GM13976 (cell line): ENCODE measurements around the gene KRTAP1-4.
"Not testable (repeated sequence)": the region's sequence is repeated elsewhere in the genome, so short reads cannot be mapped to it uniquely, and the experiment has no call there.

ENCODE experiments used
- DNase-seq: peaks from one replicate; pipeline ENCODE4 v3.0.0; 2012; ENCODE audit warnings: low spot score
- CTCF ChIP-seq: IDR thresholded peaks from 2 replicates; pipeline ENCODE4 v1.5.1; 2012; ENCODE audit warnings: borderline replicate concordance, mild to moderate bottlenecking; ENCODE audit not compliant: insufficient read depth; ENCODE audit errors: extremely low read depth, missing control alignments, control extremely low read depth
- in situ Hi-C: fragments of 300-500 bp; cut with MboI; formaldehyde crosslinking; loops from one replicate; pipeline ENCODE4 v1.12.0; 2022; ENCODE audit warnings: low sequenced_read_pairs, mixed read lengths, inconsistent platforms; ENCODE audit not compliant: unreplicated experiment

The KRTAP1-4 gene

DNA sequence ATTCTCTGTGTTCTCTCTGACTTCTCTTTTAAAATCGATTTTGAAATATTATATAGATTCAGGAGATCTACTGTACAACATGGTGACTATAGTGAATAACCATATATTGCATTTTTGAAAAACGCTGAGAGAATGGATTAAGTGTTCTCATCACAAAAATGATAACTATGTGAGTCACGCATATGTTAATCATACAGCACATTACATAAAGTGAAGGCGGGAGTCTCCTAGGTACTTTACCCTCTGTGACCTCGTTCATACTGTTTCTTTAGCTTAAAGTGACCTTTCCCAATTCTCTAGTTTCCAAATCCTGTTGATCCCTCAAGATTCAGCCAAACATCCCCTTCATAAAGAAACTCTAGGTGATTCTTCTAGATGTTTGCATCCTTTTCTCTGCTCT lies 27.2 kb downstream of the KRTAP1-4 start:
- TF ChIP-seq CTCF = no peak
- in situ Hi-C loops = no loop called here
- no peak for DNase-seq

DNA sequence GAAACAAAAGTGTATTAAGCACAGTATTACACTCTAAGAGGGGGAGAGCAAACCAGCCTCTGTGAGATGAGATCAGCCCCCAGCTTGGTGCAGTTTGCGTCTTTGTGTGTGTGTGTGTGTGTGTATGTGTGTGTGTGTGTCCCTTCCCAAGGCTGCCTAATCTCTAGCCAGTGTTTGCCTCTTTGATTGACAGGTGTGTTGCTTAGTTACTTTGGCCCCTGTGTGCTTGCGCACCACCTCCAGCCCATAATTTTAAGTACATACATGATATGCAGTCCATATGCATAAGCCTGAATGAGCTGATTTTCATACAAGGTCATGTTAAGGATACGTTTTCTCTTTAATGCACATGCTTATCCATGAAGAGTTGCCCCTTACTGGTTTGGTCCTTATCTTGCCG lies 28.2 kb downstream of the KRTAP1-4 start:
- in situ Hi-C loops = no loop called here

GRCh38 chr17:40999563-40999962 lies 30.4 kb downstream of the KRTAP1-4 start, which contains the start of gene KRTAP3-2:
Gene KRTAP3-2, minus strand, starts transcription at chr17:40999906. Its CDS starts 53 bp downstream, at chr17:40999853.
- in situ Hi-C loops, DNase-seq: not testable (repeated sequence)

More for the DNA sequence above, 28.2 kb downstream of the KRTAP1-4 start:
- no peak for TF ChIP-seq CTCF
- no peak for DNase-seq

GRCh38 chr17:40997361-40997760 lies 32.6 kb downstream of the KRTAP1-4 start:
- DNase-seq = no peak
- TF ChIP-seq CTCF = no peak
- in situ Hi-C loops = no loop called here

DNA sequence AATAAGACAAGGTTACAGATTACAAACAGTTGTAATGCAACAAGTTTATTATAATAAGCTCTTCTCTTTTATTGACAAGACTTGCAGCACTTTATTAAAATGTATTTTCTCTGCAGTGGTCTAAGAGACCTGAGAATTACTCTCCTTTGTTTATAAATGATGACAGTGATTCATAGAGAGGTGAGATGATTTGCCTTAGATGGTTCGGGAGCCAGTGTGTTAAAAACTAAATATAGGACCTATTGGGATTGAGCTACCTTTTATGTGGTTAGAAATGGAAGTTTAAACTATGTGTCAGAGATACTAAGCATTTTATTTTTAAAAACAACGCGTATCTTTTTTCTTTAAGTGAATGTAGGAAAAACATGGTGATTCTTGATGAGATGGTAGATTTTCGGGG lies 33.2 kb downstream of the KRTAP1-4 start:
- no peak for DNase-seq
- no peak for TF ChIP-seq CTCF
- in situ Hi-C loops = no loop called here

- TF ChIP-seq CTCF = no peak
- in situ Hi-C loops = no loop called here
- no peak for DNase-seq
Measured at GRCh38 chr17:40995116-40995515, 34.9 kb downstream of the KRTAP1-4 start.

DNA sequence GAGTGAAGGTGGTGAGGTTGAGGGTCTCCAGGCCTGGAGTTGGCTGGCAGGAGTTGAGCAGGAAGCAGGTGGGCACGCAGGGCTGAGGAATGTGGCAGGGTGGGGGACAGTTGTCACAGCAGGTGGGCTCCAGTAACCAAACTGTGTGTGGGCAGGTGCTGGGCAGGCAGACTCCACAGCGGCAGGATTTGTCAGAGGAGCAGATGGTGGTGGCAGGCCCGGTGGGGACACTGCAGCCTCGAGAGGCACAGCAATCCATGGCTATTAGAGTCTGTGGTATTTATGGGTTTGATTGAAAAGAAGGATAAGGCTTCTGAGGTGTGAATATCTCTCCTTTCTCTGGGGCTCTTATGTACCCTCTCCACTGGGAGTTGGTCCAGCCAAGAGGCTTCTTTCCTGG lies 36.2 kb downstream of the KRTAP1-4 start, which contains the start of gene KRTAP3-3:
Gene KRTAP3-3 (minus strand): TSS at position 326 of the 400 bp plus-strand sequence. CDS start 67 bp downstream, at position 259.
- in situ Hi-C loops = no loop called here
- no peak for DNase-seq
- TF ChIP-seq CTCF = no peak

DNA sequence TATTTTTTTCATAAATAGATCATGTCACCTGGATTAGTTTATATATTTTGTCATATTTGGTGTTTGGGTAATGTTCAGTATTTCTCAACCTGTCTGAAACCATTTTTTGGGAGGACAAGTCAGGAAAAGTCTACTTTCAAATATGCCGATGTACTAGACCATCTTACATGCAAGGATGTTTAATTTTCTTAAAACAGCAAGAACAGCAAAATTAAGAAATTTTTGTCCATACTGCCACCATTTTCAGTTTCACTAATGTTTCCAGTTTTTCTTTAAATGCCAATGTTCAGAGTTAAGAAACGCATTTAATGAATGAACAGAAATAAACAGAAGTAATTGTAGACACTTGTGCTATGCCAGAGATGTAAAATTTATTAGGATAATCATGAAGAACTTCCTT lies 36.9 kb downstream of the KRTAP1-4 start:
- no peak for DNase-seq
- in situ Hi-C loops = no loop called here
- no peak for TF ChIP-seq CTCF
